Activated T-cell treated with anti-CD3 and anti-CD28 coated beads, Interleukin-2, amount 50 U/mL, for 1 hour (primary cell): Measurements from ENCODE around the gene ATXN10.

ENCODE experiments used
- DNase-seq: peaks from one replicate; pipeline ENCODE4 v3.0.0-alpha.2; 2020

ATXN10 gene

GRCh38 chr22:45768490-45768889, 96.9 kb downstream of the ATXN10 start:
- DNase-seq, result no peak

DNA sequence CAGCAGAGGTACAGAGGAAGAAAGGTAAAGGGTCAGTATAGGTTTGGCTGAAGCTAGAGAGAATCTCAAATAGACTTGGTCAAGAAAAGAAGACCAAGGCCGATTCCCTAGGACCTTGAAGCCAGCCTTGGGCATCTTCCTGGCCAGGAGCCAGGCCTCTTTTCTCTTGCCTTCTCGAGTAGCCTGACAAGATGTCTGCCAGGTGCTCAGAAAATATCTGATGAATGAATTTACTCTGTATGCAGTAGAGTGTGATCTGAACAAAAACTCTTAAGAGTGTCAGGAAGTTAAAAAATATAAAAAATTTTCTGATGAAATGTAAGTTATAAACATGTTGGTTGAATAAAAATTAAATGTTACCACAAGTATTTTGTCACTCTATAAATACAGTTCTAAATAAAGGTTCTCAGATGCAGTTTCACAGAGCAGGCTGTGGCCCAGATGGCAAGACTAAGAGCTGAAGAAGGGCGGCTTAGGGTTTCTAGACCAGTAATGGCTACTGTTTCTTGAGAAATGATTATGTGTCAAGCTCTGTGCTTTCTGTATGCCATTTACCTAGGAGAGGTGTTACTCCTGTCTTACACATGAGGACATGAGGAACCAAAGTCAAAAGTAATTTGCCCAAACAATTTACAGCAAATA, 98.1 kb downstream of the ATXN10 start:
- DNase-seq, result no peak

GRCh38 chr22:45770506-45770905, 98.9 kb downstream of the ATXN10 start:
- DNase-seq, result no peak

- DNase-seq, result no peak
Observed at GRCh38 chr22:45771057-45771456, 99.4 kb downstream of the ATXN10 start.

DNA sequence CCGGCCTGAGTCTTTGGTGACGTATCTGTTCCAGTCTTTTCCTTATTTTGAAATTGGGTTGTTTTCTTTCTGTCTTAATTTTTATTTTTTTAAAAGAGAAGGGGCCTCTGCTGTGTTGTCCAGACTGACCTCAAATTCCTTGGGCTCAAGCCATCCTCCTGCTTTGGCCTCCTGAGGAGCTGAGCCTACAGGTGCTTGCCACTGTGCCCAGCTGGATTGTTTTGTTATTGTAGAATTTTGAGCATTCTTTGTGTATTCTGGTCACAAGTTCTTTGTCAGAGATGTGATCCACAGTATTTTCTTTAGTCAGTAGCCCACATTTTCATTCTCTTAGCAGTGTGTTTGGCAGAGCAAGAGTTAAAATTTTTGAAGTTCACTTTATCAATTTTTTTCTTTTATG, 100.1 kb downstream of the ATXN10 start:
- no peak for DNase-seq

GRCh38 chr22:45772743-45773142, 101.1 kb downstream of the ATXN10 start:
- no peak for DNase-seq

GRCh38 chr22:45774001-45774670, 102.5 kb downstream of the ATXN10 start:
- DNase-seq, result no peak

DNA sequence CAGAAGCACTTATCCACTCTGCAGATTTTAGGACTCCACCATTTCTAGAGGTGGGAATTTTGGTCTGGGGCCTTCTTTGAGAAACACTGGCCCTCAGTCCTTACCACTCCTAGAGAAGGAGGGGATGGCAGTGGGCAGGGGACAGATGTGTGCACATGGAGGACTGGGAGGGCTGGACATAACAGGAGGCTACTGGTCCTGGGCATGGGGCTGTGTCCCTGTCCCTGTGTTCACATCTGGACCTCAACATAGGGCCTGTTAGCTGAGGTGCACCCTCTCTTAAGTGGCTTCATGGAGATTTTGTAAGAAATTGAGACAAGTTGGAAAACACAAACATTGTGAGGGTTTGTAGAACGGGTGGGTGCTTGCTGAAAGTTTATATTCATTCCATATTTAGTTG, 103.4 kb downstream of the ATXN10 start:
- no peak for DNase-seq

GRCh38 chr22:45775569-45776312, 104.1 kb downstream of the ATXN10 start:
- DNase-seq, result no peak

GRCh38 chr22:45776313-45776585, 104.6 kb downstream of the ATXN10 start:
- no peak for DNase-seq

GRCh38 chr22:45777046-45777851, 105.6 kb downstream of the ATXN10 start:
- no peak for DNase-seq

- DNase-seq, result no peak
Observed at GRCh38 chr22:45777852-45778375, 106.3 kb downstream of the ATXN10 start.

DNA sequence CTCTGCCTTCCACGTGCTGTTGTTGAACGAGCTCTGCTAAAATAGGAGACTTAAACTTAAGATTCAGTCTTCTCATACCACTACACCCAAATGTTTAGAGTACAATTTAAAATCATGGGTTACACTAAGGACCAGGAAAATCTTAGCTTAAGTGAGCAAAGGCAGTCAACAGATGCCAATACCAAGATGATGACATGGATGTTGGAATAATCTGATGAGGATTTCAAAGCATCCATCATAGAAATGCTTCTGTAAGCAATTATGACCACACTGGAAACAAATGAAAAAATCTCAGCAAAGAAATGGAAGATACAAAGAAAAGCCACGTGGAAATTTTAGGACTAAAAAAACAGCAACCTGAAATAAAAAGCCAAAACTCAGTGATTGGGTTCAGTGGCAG, 109.8 kb downstream of the ATXN10 start:
- DNase-seq, result no peak

- no peak for DNase-seq
Observed at GRCh38 chr22:45781966-45782365, 110.3 kb downstream of the ATXN10 start.

DNA sequence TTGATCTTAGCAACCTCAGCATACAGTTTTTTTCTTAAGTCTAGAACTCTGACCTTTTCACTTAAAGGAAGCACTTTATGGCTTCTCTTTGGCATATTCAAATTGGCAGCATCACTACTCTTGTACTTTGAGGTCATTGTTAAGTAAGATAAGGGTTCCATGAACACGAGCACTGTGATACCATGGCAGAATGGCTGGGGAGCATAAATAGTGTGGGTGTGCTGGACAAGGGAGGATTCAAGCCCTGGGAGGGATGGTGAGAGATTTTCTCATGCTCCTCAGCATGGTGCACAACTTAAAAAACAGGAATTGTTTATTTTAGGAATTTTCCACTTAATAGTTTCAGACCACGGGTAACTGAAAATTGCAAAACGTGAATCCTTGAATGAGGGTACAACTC, 111.4 kb downstream of the ATXN10 start:
- no peak for DNase-seq

DNA sequence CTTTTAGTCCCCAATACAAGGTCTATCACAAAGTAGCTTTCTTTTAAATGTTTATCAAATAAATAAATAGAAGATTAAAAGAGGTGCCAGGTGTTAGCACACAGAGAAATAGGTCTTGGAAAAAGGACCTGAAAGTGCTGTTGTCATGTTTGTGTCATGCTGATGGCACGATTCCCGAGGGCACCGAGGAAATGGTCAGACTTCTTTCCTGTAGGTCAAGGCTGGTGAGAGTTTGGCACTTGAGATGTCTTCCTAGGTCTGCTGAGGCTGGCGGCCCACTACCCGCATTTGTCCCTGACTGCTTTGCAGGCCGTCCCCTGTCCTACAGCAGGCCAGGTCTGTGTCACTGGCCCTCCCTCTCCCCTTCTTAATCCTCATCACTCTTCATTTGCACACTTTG, 112.1 kb downstream of the ATXN10 start:
- no peak for DNase-seq

DNA sequence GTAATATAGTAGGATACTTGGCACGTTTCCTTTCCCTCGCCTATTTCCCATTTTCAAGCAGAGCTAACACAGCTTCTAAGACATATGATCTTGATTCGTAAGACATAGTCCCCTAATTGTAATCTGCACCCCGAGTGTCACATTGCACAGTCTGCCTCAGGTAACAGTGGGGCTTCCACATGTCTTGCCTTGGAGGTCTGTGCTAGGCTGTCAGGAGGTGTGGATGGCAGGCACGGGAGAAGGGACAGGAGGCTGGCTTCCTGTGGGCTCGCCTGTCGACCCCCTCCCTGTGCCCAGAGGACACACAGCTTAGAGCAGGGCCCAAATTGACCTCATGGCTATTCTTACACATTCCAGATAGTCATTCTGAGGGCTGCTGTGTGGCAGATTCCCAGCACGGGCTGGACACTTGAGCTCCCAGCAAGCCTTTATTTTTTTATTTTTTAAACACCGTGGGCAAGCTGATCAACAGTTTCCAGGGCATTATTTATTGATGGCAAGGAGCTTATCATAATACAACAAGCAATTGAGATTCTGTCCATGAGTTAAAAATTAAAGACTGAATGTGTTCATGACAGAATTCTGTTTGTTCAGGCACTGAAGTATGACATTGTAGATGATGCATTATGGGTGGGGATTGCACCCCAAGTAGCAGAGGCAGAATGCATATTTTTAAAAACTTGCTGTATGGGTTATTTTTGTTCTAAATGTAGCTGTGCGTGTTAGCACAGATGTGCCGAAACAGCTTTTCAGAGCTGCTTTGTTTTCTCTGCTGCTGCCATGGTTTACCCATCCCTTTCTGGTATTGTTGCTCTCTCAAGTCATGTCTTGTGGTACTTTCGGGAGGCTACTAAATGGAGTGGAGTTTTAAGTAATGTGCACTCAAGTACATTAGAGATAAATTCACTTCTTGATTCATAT, 113.0 kb downstream of the ATXN10 start:
- no peak for DNase-seq

DNA sequence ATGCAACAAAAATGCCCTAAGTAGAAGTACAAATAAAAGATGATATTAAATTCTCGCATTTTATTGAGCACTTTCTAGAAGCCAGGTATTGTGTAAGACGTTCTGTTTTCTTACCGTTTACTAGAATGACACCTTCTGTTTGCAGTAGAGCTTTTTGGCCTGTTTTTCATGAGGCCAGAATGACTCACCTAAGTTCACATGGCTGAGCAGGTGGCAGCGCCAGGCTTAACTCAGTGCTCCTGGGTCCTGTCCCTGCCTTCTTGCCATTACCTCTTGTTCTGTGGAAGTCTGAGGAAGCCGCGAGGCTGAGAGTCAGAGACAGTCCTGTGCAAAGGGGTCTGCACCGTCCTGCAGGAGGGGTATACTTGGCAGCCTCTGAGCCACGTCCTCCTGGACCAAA, 113.8 kb downstream of the ATXN10 start:
- no peak for DNase-seq

DNA sequence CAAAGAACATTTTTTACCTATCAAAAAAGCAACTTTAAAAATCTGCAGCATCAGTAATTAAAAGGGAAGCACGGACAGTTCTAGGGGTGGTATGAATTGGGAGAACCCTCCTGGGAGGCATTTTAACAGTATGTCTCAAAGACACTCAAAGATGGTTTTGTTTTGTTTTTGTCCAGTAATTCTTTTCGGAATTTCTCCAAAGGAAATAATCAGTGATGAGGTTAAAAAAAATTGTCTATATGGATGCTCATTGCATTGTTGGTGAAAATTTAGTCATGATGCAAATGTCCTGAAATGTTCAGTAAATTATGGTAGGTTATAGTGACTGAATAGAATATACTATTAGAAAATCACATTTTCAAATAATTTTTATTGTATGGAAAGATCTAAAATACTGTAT, 115.1 kb downstream of the ATXN10 start:
- DNase-seq, result no peak

DNA sequence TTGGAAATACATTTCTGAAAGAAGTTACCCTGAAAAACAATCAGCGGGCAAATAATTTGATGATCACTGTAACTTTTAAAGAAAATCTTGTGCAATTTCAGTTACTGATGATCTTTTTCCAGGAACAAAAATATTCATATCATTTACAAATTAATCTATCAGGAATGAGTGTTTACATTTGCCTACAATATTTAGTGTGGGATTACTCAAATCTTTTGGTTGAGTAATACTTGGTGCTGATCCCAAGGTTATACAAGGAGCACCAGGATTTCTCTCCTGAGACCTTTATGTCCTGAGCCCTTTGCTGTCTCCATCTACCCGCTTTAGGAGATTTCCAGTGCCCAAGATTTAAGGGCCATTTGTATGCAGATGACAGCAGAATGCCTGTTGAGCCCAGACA, 116.1 kb downstream of the ATXN10 start:
- DNase-seq, result no peak

GRCh38 chr22:45788522-45788921, 116.9 kb downstream of the ATXN10 start:
- DNase-seq, result no peak

- DNase-seq, result no peak
Observed at GRCh38 chr22:45790401-45790800, 118.8 kb downstream of the ATXN10 start.
